GM21723 (cell line): Measurements from ENCODE around the gene RFXANK.
"Not testable (repeated sequence)": the region's sequence is repeated elsewhere in the genome, so short reads cannot be mapped to it uniquely, and the experiment has no call there.

Experiments used
- ATAC-seq: cut with Tn5 transposase; IDR thresholded peaks from one replicate; pipeline ENCODE4 v1.9.1; 2021; ENCODE audit warnings: mild to moderate bottlenecking, moderate library complexity; ENCODE audit not compliant: unreplicated experiment

RFXANK gene

GRCh38 chr19:19169236-19170052 lies 22.6 kb upstream of the RFXANK start:
- no peak for ATAC-seq

DNA sequence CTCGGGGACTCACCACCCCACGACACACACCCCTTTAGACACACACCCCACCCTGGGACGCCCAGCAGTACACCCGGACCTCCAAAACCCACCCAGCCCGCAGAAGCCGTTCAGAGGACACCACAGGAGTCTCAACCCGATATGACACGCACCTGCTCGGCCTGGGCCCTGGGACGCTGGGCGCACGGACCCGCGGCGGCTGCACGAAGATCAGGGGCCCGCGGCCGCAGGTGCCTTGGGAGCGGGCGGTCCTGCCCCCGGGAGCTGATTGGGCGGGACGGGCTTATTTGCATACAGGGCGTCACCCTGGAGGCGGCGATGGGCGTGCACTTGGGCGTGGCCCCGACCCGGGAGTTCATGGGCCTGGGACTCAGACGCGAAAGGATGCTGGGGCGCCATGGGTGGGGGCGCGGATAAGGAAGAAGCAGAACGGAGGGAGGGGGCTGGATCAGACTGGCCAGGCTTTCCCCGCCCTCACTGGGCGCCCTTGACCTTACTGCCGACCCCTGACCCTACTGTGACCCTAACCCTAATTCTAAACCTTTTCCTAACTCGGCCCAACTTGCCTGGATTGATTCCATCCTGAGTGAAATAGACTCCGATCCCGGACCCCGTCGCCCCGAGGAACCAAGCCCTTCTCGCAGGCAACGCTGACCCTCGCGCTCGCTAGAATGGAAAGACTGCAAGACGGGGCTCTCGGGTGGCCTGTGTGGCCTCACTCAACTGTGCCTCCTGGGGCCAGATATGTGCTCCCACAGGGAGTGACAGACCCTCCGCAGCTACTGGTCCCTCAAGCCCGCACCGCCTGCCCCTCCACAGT lies 21.8 kb upstream of the RFXANK start, which contains the start of gene MEF2B:
Gene MEF2B, minus strand, starts transcription at position 211 of the 820 bp plus-strand sequence. CDS start 19,528 bp downstream, outside the sequence.
- peak; percentile 85 for ATAC-seq

GRCh38 chr19:19170873-19171672 lies 21.0 kb upstream of the RFXANK start:
- no peak for ATAC-seq

DNA sequence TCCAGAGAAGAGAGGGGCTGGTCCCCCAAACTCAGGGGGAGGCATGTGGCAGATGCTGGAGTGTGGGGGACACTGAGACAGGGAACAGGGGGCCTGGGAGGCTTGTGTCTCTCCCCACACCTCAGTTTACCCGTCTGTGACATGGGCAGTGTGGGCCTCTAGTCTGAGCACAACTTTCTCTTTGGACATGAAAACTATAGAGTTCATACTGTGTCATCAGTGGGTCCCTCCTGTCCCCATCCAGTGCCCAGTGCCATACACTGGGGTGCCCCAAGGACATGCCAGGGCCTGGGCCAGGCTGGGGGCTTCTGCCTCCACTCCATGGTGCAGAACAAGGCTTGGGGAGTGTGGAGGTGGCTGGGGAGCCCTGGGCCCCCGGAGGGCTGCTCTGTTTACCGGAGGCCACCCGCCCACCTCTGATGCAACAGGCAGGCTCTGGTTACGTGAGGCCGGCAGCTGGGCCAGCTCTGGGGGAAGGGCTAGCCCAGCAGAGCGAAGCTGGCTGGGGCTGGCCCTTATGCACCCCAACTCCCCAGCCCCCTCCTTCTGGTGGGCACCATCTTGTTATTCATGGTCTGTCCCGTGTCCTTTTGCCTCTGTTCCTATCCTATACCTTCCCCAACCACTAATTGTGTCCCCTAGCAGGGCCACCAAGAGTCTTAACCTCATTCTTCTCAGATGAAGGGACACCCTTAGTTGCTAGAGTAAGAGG lies 20.1 kb upstream of the RFXANK start:
- ATAC-seq, result no peak

DNA sequence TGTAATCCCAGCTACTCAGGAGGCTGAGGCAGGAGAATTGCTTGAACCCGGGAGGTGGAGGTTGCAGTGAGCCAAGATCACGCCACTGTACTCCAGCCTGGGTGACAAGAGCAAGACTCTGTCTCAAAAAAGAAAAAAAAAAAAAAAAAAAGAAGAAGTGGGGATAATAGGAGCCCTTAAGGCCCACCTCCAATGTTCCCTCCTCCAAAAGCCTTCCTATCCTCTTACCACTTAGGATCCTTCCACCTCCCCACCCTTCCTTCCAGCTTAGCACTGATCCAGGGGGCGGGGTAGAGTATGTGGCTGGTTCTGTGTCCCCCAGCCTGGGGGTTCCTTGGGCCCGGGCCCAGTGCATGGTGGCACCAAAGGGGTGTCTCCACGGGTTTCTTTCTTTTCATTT lies 18.8 kb upstream of the RFXANK start:
- ATAC-seq, result not testable (repeated sequence)

DNA sequence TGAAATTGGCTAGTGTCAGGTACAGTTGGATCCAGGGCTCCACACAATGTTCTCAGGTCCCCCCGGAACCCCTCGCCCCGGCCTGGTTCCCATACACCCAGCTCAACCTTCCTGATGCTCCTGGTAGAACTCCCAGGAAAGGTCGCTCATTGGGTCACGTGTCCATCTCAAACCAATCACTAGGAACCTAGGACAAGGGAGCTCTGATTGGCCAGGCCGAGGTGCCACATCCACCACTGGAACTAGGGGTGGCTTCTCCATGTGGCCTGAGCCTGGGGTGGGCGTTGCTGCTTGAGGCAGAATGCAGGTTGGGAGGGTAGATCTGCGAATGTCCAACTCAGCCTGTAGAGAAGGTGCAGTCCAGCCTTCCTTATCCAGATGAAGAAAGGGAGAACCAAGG lies 15.1 kb upstream of the RFXANK start:
- no peak for ATAC-seq

- ATAC-seq, result no peak
These were observed 12.3 kb upstream of the RFXANK start for GRCh38 chr19:19179548-19180441.

DNA sequence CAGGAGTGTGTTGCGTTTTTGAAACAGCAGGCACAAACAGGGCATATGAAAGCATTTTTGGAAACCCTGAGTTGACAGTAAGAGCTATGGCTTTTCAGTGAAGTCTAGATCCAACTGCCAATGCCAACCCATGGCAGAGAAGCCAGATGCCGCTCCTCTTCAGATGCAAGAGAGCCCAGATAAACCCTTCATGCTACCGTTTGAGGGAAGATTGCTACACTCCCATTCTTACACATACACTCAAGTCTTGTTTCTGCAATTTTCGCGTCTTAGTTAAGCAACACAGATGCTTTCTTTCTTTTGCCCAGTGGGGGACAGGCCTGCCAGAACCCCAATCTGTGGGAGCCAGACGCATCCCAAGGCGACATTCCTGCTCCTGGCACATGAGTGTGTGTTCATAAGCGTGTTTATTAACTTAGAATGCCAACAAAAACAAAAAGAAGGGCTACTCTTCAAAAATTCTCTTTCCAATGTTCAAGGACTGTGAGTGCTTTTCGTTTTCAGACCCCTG lies 10.5 kb upstream of the RFXANK start:
- ATAC-seq, result no peak

GRCh38 chr19:19185853-19186740 lies 6.0 kb upstream of the RFXANK start:
- no peak for ATAC-seq

DNA sequence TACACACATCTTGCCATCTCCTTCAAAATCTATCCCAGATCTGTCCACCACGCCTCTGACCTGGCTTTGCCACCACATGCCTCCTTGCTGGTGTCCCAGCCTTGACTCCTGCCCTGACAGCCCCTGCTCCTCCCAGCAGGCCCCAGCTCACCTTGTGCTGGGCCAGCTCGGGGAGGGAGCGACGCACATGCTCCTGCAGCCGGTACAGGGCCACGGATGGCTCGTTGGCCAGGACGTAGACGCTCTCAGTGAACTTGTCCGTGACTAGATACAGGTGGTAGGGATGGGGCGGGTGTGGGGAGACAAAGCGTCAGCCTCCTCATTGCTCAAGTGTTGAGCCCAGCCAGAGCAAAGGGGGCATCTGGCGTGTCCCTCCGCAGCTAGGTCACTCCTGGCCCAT lies 5.3 kb upstream of the RFXANK start:
- ATAC-seq, result no peak

GRCh38 chr19:19191768-19192077 lies 335 bp upstream of the RFXANK start:
- no peak for ATAC-seq

DNA sequence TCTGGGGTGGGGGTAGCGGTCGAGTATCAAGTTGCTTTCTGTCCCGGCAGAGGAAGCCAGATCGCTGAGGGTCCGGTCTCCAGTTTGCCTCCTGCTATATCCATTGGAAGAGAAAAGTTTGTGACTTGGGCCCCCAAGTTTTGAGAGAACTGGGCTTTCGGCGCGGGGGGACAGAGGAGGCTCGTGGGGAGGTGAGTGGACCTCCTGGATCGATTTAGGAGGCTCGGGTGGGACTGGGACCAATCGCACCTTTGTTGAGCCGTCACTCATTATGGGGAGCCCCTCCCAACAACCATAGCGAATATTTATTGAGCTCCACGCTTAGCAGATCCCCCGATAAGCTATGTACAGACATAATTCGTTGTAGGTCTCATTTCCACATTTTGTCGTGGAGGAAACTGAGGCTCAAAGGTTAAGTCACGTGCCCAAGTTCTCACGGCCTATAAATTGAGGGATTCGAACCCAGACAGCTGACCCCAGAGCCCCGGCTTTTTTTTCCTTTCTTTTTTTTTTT lies 909 bp downstream of the RFXANK start:
- no peak for ATAC-seq

DNA sequence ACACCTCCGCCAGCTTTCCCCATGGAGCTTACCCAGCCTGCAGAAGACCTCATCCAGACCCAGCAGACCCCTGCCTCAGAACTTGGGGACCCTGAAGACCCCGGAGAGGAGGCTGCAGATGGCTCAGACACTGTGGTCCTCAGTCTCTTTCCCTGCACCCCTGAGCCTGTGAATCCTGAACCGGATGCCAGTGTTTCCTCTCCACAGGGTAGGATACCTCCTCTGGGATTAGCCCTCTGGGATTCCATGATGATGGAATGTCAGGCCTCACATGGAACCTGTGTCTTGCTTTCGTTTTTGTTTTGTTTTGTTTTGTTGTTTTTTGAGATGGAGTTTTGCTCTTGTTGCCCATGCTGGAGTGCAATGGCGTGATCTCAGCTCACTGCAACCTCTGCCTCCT lies 1.9 kb downstream of the RFXANK start:
- no peak for ATAC-seq

- ATAC-seq, result no peak
These were observed 9.9 kb downstream of the RFXANK start for GRCh38 chr19:19201697-19202630.

DNA sequence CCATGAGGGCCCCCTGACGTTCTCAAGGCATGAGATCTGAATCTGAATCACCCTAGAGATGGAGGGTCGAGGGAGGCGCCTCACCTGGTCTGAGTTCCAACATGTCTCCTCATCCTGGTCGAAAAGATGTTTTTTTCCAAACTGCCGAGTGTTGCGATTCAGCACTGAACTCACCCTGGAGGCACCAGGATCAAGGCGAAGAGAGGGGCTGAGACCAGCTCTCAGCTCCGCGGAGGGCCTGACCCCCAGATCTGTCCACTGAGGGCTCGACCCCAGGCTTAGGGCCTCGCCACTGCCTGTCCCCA lies 10.6 kb downstream of the RFXANK start:
- peak; percentile 22 for ATAC-seq

- peak; percentile 59 for ATAC-seq
These were observed 11.2 kb downstream of the RFXANK start, which contains the start of gene NR2C2AP for GRCh38 chr19:19203012-19203856. Gene NR2C2AP (minus strand): TSS chr19:19203414. CDS start chr19:19203060, 354 bp downstream.
